GM23248 (cell line): Measurements from ENCODE around the gene PGRMC2.

ENCODE experiments used
- EZH2 ChIP-seq: fragments of 200-600 bp; sonication (generic); IDR thresholded peaks from 2 replicates; pipeline ENCODE4 v1.6.1; 2018; ENCODE audit warnings: antibody characterized with exemption, mild to moderate bottlenecking; ENCODE audit not compliant: insufficient read depth, poor library complexity, severe bottlenecking
- EZH2phosphoT487 ChIP-seq: fragments of 200-600 bp; sonication (generic); IDR thresholded peaks from 2 replicates; pipeline ENCODE4 v1.6.1; 2018; ENCODE audit warnings: antibody characterized with exemption, moderate library complexity, mild to moderate bottlenecking, low read depth; ENCODE audit not compliant: insufficient read depth

GRCh38 chr4:128275346-128275745 lies 12.3 kb downstream of the PGRMC2 start:
- no peak for TF ChIP-seq EZH2
- no peak for TF ChIP-seq EZH2phosphoT487
